GM23248 (cell line): ENCODE data around the gene SELENOI.

Source experiments
- EZH2 ChIP-seq: fragments of 200-600 bp; sonication (generic); IDR thresholded peaks from 2 replicates; pipeline ENCODE4 v1.6.1; 2018; ENCODE audit warnings: antibody characterized with exemption, mild to moderate bottlenecking; ENCODE audit not compliant: insufficient read depth, poor library complexity, severe bottlenecking
- EZH2phosphoT487 ChIP-seq: fragments of 200-600 bp; sonication (generic); IDR thresholded peaks from 2 replicates; pipeline ENCODE4 v1.6.1; 2018; ENCODE audit warnings: antibody characterized with exemption, moderate library complexity, mild to moderate bottlenecking, low read depth; ENCODE audit not compliant: insufficient read depth

DNA sequence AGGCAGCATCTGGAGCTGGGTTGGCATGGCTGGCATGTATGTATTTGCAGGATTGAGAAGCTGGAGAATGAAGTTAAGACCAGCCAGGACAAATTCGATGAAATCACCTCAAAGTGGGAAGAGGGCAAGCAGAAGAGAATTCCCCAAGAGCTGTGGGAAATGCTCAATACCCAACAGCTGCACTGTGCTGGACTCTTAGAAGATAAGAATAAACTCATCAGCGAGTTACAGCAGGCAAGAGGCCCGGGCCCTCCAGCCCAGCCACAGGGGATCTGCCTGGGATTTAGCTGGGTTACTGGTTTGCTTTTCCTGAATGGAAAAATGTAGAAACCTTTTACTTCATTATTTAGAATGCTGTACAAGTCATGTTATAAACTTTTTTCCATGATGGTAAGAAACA is 78.3 kb downstream of the SELENOI start:
- no peak for TF ChIP-seq EZH2
- no peak for TF ChIP-seq EZH2phosphoT487
